ENCODE results near the gene SLMAP. TPM values are rescaled to one million over a fixed set of nuclear protein-coding genes. Genes with fewer than 3 reads are reported as not detected.
A peak's percentile ranks its signal among the peaks of the same experiment; 100 is the strongest.
"Not testable (repeated sequence)": the region's sequence is repeated elsewhere in the genome, so short reads cannot be mapped to it uniquely, and the experiment has no call there.

SLMAP gene
- polyA plus RNA-seq, 1 of the 3 experiments (the other 2 are of a cell fraction), result 10.5 TPM

DNA sequence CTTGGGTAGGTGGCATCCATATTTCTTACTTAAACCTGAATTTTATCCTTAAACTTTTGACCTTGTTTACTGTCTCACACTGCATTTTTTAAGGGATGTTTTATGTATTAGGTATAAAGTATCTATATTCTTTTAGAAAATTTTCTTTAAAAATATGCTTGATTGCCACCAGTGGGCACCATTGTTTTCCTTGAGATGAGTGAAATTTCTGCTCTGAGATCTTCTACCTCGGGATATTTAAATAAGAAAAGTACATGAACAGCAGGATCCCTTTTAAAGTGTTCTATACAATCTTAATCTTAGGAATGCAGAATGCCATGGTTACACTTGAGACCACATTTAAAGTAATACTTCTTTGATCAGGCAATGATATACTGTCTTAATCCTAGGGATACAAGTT is 108.7 kb downstream of the SLMAP start:
- Histone ChIP-seq H2AFZ (ENCODE audit: low read depth) (no peak overlapping the region), H4K20me1 (ENCODE audit: insufficient read depth) (no peaks in the 10 kb centered on the region), H3K9me2 (no peaks in the 10 kb centered on the region), H3F3A (replicated peaks; ENCODE audit: insufficient read depth) (peaks cover 10% of the 10 kb centered on the region), H3K4me3 (ENCODE audit: low read depth in 2 of 2, low read length in 1 of 2) (no peak overlapping the region), H3K9me3 (no peaks in the 10 kb centered on the region), H3K79me2 (ENCODE audit: insufficient read depth) (no peaks in the 10 kb centered on the region), H3K27ac (ENCODE audit: low read depth in 2 of 2, low read length in 1 of 2) (no peak overlapping the region), H3K4me1 (ENCODE audit: control insufficient read depth in 1 of 2, insufficient read depth in 2 of 2, low read depth in 1 of 2, low read length in 1 of 2) (no peaks in the 10 kb centered on the region), H3K9ac (no peak overlapping the region), H3K36me3 (replicated peaks in 1 of 2; ENCODE audit: control insufficient read depth in 1 of 2, insufficient read depth in 2 of 2, low read length in 1 of 2) (peaks cover 23 to 48% of the 10 kb centered on the region in 2 experiments), H3K27me3 (ENCODE audit: insufficient read depth) (no peaks in the 10 kb centered on the region), H3K4me2 (no peak overlapping the region)
- WGBS (ENCODE audit: low lambda C conversion rate), result 3% methylated on average over 1 of the region's 1 CpG
- POLR2A ChIA-PET, result no interaction called here
- TF ChIP-seq SMC3 (IDR thresholded peaks at IDR 0.05; ENCODE audit: low read depth, low read length), result 0 out of 2 replicates have a peak, but pooled peaks have one; percentile 4
- TF ChIP-seq, protein P1, sequence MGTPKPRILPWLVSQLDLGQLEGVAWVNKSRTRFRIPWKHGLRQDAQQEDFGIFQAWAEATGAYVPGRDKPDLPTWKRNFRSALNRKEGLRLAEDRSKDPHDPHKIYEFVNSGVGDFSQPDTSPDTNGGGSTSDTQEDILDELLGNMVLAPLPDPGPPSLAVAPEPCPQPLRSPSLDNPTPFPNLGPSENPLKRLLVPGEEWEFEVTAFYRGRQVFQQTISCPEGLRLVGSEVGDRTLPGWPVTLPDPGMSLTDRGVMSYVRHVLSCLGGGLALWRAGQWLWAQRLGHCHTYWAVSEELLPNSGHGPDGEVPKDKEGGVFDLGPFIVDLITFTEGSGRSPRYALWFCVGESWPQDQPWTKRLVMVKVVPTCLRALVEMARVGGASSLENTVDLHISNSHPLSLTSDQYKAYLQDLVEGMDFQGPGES (IDR thresholded peaks at IDR 0.05; ENCODE audit: low read depth, low read length), result no peak
- peak; percentile 56 for TF ChIP-seq RAD21 (IDR thresholded peaks at IDR 0.05; ENCODE audit: low read length)
- TF ChIP-seq ELF1 (IDR thresholded peaks at IDR 0.05), result no peak
- TF ChIP-seq, protein P2, sequence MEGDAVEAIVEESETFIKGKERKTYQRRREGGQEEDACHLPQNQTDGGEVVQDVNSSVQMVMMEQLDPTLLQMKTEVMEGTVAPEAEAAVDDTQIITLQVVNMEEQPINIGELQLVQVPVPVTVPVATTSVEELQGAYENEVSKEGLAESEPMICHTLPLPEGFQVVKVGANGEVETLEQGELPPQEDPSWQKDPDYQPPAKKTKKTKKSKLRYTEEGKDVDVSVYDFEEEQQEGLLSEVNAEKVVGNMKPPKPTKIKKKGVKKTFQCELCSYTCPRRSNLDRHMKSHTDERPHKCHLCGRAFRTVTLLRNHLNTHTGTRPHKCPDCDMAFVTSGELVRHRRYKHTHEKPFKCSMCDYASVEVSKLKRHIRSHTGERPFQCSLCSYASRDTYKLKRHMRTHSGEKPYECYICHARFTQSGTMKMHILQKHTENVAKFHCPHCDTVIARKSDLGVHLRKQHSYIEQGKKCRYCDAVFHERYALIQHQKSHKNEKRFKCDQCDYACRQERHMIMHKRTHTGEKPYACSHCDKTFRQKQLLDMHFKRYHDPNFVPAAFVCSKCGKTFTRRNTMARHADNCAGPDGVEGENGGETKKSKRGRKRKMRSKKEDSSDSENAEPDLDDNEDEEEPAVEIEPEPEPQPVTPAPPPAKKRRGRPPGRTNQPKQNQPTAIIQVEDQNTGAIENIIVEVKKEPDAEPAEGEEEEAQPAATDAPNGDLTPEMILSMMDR (IDR thresholded peaks at IDR 0.05), result peak; percentile 67
- no peak for TF ChIP-seq MXI1 (IDR thresholded peaks at IDR 0.05; ENCODE audit: low read depth, low read length)
- CTCF ChIA-PET, result interaction anchor here (0.6 to 1.5 kb wide), 4 partner anchors 9 to 1417 kb away, joined by 3 to 8 read pairs (median 3); partner anchors contain the start of gene SLMAP
- DNase-seq, result no peak

DNA sequence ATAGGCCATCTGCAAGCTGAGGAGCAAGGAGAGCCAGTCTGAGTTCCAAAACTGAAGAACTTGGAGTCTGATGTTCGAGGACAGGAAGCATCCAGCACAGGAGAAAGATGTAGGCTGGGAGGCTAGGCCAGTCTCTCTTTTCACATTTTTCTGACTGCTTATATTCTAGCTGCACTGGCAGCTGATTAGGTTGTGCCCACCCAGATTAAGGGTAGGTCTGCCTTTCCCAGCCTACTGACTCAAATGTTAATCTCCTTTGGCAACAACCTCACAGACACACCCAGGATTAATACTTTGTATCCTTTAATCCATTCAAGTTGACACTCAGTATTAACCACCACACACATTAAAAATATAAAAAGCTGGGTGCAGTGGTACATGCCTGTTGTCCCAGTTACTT is 113.0 kb downstream of the SLMAP start:
- H3K9ac ChIP-seq; H3K4me3 ChIP-seq (ENCODE audit: low read depth in 2 of 2, low read length in 1 of 2); H3K27ac ChIP-seq (ENCODE audit: low read depth in 2 of 2, low read length in 1 of 2); H3K79me2 ChIP-seq (ENCODE audit: insufficient read depth); H3K4me1 ChIP-seq (ENCODE audit: control insufficient read depth in 1 of 2, insufficient read depth in 2 of 2, low read depth in 1 of 2, low read length in 1 of 2); DNase-seq; H3F3A ChIP-seq (replicated peaks; ENCODE audit: insufficient read depth); H2AFZ ChIP-seq (ENCODE audit: low read depth); H3K9me2 ChIP-seq; H3K4me2 ChIP-seq; H3K27me3 ChIP-seq (ENCODE audit: insufficient read depth); POLR2A ChIA-PET; H4K20me1 ChIP-seq (ENCODE audit: insufficient read depth); H3K9me3 ChIP-seq: not testable (repeated sequence)
- 100% methylated on average over 1 of the region's 1 CpG for WGBS (ENCODE audit: low lambda C conversion rate)
- CTCF ChIA-PET, result interaction anchor here (1.5 kb wide), 1 partner anchor 308 kb away, joined by 4 read pairs; no protein-coding TSS in a partner anchor
- H3K36me3 ChIP-seq (replicated peaks in 1 of 2; ENCODE audit: control insufficient read depth in 1 of 2, insufficient read depth in 2 of 2, low read length in 1 of 2), result peaks cover 7 to 41% of the 10 kb centered on the region in 2 experiments

DNA sequence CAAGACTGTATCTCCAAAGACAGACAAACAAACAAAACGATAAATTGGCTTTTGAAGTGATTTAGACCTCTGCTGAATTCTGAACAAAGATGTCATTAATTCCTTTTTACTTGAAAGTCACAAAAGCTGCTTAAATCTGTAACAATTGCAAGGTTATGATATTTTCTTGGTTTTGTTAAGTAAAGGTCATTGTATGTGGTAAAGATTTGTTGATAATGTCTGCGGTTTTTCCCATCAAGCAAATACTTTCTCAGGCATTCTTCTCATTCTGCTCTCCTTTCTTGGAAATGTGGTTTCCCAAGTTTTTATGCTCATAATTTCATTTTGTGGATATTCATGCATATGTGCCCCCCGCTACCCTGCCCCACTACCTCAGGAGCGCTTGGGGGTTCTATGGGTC is 116.5 kb downstream of the SLMAP start:
- H3K36me3 ChIP-seq (replicated peaks in 1 of 2; ENCODE audit: control insufficient read depth in 1 of 2, insufficient read depth in 2 of 2, low read length in 1 of 2), result peaks cover 0 to 26% of the 10 kb centered on the region in 2 experiments
- CTCF ChIA-PET, result no interaction called here
- H3K27me3 ChIP-seq (ENCODE audit: insufficient read depth), result no peaks in the 10 kb centered on the region
- TF ChIP-seq CHD2 (IDR thresholded peaks at IDR 0.05; ENCODE audit: low read length, partially characterized antibody) (no peak), FOSL2 (IDR thresholded peaks at IDR 0.05; ENCODE audit: borderline replicate concordance, low read depth) (no peak), SMC3 (IDR thresholded peaks at IDR 0.05; ENCODE audit: low read depth, low read length) (no peak), MXI1 (IDR thresholded peaks at IDR 0.05; ENCODE audit: low read depth, low read length) (no peak)
- TF ChIP-seq, protein P3, sequence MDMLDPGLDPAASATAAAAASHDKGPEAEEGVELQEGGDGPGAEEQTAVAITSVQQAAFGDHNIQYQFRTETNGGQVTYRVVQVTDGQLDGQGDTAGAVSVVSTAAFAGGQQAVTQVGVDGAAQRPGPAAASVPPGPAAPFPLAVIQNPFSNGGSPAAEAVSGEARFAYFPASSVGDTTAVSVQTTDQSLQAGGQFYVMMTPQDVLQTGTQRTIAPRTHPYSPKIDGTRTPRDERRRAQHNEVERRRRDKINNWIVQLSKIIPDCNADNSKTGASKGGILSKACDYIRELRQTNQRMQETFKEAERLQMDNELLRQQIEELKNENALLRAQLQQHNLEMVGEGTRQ (IDR thresholded peaks at IDR 0.05; ENCODE audit: borderline replicate concordance, low read depth, low read length), result no peak
- TF ChIP-seq, protein P4, sequence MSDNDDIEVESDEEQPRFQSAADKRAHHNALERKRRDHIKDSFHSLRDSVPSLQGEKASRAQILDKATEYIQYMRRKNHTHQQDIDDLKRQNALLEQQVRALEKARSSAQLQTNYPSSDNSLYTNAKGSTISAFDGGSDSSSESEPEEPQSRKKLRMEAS (IDR thresholded peaks at IDR 0.05; ENCODE audit: low read depth), result no peak
- TF ChIP-seq, protein P5, sequence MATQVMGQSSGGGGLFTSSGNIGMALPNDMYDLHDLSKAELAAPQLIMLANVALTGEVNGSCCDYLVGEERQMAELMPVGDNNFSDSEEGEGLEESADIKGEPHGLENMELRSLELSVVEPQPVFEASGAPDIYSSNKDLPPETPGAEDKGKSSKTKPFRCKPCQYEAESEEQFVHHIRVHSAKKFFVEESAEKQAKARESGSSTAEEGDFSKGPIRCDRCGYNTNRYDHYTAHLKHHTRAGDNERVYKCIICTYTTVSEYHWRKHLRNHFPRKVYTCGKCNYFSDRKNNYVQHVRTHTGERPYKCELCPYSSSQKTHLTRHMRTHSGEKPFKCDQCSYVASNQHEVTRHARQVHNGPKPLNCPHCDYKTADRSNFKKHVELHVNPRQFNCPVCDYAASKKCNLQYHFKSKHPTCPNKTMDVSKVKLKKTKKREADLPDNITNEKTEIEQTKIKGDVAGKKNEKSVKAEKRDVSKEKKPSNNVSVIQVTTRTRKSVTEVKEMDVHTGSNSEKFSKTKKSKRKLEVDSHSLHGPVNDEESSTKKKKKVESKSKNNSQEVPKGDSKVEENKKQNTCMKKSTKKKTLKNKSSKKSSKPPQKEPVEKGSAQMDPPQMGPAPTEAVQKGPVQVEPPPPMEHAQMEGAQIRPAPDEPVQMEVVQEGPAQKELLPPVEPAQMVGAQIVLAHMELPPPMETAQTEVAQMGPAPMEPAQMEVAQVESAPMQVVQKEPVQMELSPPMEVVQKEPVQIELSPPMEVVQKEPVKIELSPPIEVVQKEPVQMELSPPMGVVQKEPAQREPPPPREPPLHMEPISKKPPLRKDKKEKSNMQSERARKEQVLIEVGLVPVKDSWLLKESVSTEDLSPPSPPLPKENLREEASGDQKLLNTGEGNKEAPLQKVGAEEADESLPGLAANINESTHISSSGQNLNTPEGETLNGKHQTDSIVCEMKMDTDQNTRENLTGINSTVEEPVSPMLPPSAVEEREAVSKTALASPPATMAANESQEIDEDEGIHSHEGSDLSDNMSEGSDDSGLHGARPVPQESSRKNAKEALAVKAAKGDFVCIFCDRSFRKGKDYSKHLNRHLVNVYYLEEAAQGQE (IDR thresholded peaks at IDR 0.05; ENCODE audit: low read depth, low read length), result no peak

More for the DNA sequence above, 116.5 kb downstream of the SLMAP start:
- POLR2A ChIA-PET, result no interaction called here
- Histone ChIP-seq H3K9me3 (no peaks in the 10 kb centered on the region), H3K4me3 (ENCODE audit: low read depth in 2 of 2, low read length in 1 of 2) (no peak overlapping the region), H3K9ac (no peak overlapping the region), H3F3A (replicated peaks; ENCODE audit: insufficient read depth) (peaks cover 4% of the 10 kb centered on the region), H3K4me2 (no peak overlapping the region), H3K4me1 (ENCODE audit: control insufficient read depth in 1 of 2, insufficient read depth in 2 of 2, low read depth in 1 of 2, low read length in 1 of 2) (no peaks in the 10 kb centered on the region), H3K9me2 (no peaks in the 10 kb centered on the region), H2AFZ (ENCODE audit: low read depth) (no peak overlapping the region), H3K27ac (ENCODE audit: low read depth in 2 of 2, low read length in 1 of 2) (0 out of 4 replicates have a peak overlapping the region, but pooled peaks of 1 of the 2 experiments have one; percentile 10), H4K20me1 (ENCODE audit: insufficient read depth) (no peaks in the 10 kb centered on the region), H3K79me2 (ENCODE audit: insufficient read depth) (no peaks in the 10 kb centered on the region)
- 85% methylated on average over 4 of the region's 4 CpGs for WGBS (ENCODE audit: low lambda C conversion rate)
- DNase-seq, result no peak

Data from SK-N-SH (cell line).